Tibial artery (tissue), 4 donors: ENCODE data around the gene MT1G.

Experiments used
- DNase-seq, 2 donors: peaks; one replicate each; pipeline ENCODE4 v3.0.0-alpha.2; 2019
- H3K27ac ChIP-seq, 2 donors: fragments of 200-600 bp; sonication (generic) in 1 of 2; 1 replicate in 1 of 2; 2 replicates in 1 of 2; pipeline ENCODE4 v1.5.1; 2018 to 2019; ENCODE audit warnings: mild to moderate bottlenecking in 1 of 2
- H3K27me3 ChIP-seq, 2 donors: fragments of 200-600 bp; sonication (generic) in 1 of 2; one replicate each; pipeline versions ENCODE4 v1.5.1 to v1.6.0; 2016 to 2019
- H3K36me3 ChIP-seq, 3 donors: fragments of 200-600 bp; sonication (generic) in 2 of 3; one replicate each; pipeline ENCODE4 v1.5.1; 2016 to 2019; ENCODE audit warnings: mild to moderate bottlenecking in 2 of 3
- H3K4me1 ChIP-seq, 4 donors: fragments of 200-600 bp; sonication (generic) in 2 of 4; 1 replicate in 3 of 4; 2 replicates in 1 of 4; pipeline ENCODE4 v1.5.1; 2016 to 2019
- H3K4me3 ChIP-seq, 2 donors: fragments of 200-600 bp; sonication (generic) in 1 of 2; 1 replicate in 1 of 2; 2 replicates in 1 of 2; pipeline ENCODE4 v1.5.1; 2018 to 2019; ENCODE audit warnings: mild to moderate bottlenecking in 2 of 2
- H3K9me3 ChIP-seq, 3 donors: fragments of 200-600 bp; sonication (generic) in 1 of 3; one replicate each; pipeline ENCODE4 v1.5.1; 2016 to 2019
- CTCF ChIP-seq, 2 experiments: fragments of 200-600 bp in 1 of 2; fragments of 450-650 bp in 1 of 2; IDR thresholded peaks; one replicate each; pipeline ENCODE4 v1.5.1; 2017 to 2019; ENCODE audit warnings: antibody characterized with exemption in 2 of 2, mild to moderate bottlenecking in 1 of 2, moderate library complexity in 1 of 2
- intact Hi-C: fragments of 100-400 bp; cut with DNase I; formaldehyde crosslinking; loops from one replicate; pipeline ENCODE4 v1.15.0; 2023; ENCODE audit warnings: low total_unique reads

The MT1G gene

GRCh38 chr16:56640076-56640475 lies 27.8 kb downstream of the MT1G start:
- Histone ChIP-seq H3K4me1 (peaks cover 0 to 40% (median 29%) of the 10 kb centered on the region in 4 donors), H3K9me3 (no peaks in the 10 kb centered on the region), H3K36me3 (no peaks in the 10 kb centered on the region), H3K27ac (no peak overlapping the region), H3K27me3 (no peaks in the 10 kb centered on the region), H3K4me3 (no peak overlapping the region)
- no peak for DNase-seq
- intact Hi-C loops = loop anchor here (5.0 kb wide), 1 partner anchor 33 kb away; the partner anchor contains the start of gene MT2A
- no peak for TF ChIP-seq CTCF (IDR thresholded peaks at IDR 0.05)

GRCh38 chr16:56639045-56639444 lies 28.8 kb downstream of the MT1G start:
- Histone ChIP-seq H3K36me3 (no peaks in the 10 kb centered on the region), H3K4me1 (peaks cover 0 to 50% (median 34%) of the 10 kb centered on the region in 4 donors), H3K27ac (peak overlapping the region; percentile 79 to 82), H3K27me3 (no peaks in the 10 kb centered on the region), H3K9me3 (no peaks in the 10 kb centered on the region), H3K4me3 (peak overlapping the region in 1 of 2 donors; percentile 57)
- DNase-seq = no peak
- intact Hi-C loops = no loop called here
- no peak for TF ChIP-seq CTCF (IDR thresholded peaks at IDR 0.05)

- TF ChIP-seq CTCF (IDR thresholded peaks at IDR 0.05) = no peak
- Histone ChIP-seq H3K27me3 (no peaks in the 10 kb centered on the region), H3K27ac (peak within 1 kb of the TSS; percentile 79 to 82), H3K36me3 (no peaks in the 10 kb centered on the region), H3K4me3 (peak within 1 kb of the TSS; percentile 50 to 57), H3K9me3 (no peaks in the 10 kb centered on the region), H3K4me1 (peaks cover 0 to 50% (median 31%) of the 10 kb centered on the region in 4 donors)
- intact Hi-C loops = no loop called here
- peak; percentile 85 to 95 for DNase-seq
Observed at GRCh38 chr16:56637814-56638750, 29.8 kb downstream of the MT1G start, which contains the start of gene MT1A. TSS of gene MT1A (plus strand) at chr16:56638666. CDS start at chr16:56638739, 73 bp downstream.

- no peak for TF ChIP-seq CTCF (IDR thresholded peaks at IDR 0.05)
- peaks cover 0 to 56% (median 29%) of the 10 kb centered on the region in 4 donors for H3K4me1 ChIP-seq
- H3K27me3 ChIP-seq = no peaks in the 10 kb centered on the region
- no peak overlapping the region for H3K4me3 ChIP-seq
- DNase-seq = no peak
- H3K36me3 ChIP-seq = no peaks in the 10 kb centered on the region
- no peaks in the 10 kb centered on the region for H3K9me3 ChIP-seq
- intact Hi-C loops = no loop called here
- peak overlapping the region in 1 of 2 donors; percentile 79 for H3K27ac ChIP-seq
Observed at GRCh38 chr16:56636616-56637413, 31.1 kb downstream of the MT1G start.

- H3K9me3 ChIP-seq = no peaks in the 10 kb centered on the region
- no peak for DNase-seq
- intact Hi-C loops = no loop called here
- no peaks in the 10 kb centered on the region for H3K36me3 ChIP-seq
- H3K27ac ChIP-seq = peak overlapping the region; percentile 28 to 95
- peak overlapping the region in 1 of 2 donors; percentile 67 for H3K4me3 ChIP-seq
- peaks cover 0 to 64% (median 31%) of the 10 kb centered on the region in 4 donors for H3K4me1 ChIP-seq
- TF ChIP-seq CTCF (IDR thresholded peaks at IDR 0.05) = no peak
- no peaks in the 10 kb centered on the region for H3K27me3 ChIP-seq
Observed at GRCh38 chr16:56635441-56635967, 32.4 kb downstream of the MT1G start.
